NCI-H1048 (cell line): Measurements from ENCODE around the gene PPP1R2B.

Source experiments
- DNase-seq: peaks from one replicate; lab custom pipeline; 2025; lab: John Stamatoyannopoulos, UW

PPP1R2B gene

DNA sequence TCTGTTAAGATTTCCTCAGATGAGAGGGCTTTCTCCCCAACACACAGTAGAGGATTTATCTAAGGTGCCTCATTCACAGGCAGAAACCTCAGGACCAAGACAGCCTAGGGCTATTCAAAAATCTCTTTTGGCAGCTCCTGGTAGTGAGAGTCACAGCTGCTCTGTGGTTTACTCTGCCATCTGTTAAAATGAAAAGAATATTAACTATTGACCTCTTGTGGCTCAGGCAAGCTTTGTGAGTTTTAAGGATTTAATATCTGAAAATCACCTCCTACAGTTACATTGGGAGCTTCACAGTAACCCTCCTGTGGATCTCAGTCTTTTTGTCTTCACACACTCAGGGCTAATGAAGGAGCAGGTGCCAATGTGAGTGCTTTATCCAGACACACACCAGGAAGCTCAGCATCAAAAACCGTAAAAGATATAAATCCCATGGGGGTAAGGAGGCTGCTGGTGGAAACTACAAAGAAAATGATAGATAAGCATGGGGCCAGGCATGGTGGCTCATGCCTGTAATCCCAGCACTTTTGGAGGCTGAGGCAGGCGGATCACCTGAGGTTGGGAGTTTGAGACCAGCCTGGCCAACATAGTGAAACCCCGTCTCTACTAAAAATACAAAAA lies 29.7 kb downstream of the PPP1R2B start:
- DNase-seq = no peak

GRCh38 chr5:156883316-156883875 lies 33.3 kb downstream of the PPP1R2B start:
- DNase-seq = no peak

DNA sequence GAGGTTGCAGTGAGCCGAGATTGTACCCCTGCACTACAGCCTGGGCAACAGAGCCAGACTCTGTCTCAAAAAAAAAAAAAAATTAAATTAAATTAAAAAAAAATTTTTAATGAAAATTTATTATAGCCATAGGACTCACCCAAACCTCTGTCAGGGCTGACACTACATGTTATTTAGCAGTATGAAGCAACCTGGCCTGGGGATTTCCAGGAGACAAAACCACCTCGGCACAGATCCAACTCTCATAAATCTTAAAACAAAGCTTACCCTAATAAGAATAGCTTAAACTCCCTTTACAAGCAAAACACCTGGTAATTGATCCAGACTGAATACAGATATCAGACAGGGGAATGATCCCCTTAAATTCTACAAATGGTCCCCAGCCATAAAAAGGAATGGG lies 38.4 kb downstream of the PPP1R2B start:
- no peak for DNase-seq

DNA sequence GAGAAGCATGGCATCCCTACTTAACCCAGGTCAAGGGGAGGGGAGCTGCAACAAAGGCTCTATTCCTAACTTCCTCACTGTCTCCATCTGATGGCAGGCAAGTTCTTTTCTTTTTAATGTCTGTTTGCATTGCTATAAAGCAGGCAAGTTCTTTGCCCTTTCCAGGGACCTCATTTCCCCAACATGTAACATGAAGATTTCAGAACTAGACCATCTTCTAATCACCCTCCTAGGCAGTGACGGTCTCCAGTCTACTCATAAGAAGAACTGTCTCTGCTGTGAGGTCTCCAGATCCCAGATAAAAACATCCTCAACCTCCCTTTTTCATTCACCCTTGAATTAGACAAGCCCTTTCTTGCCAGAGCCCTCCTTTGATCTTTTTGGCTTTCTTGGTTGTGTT lies 42.1 kb downstream of the PPP1R2B start:
- DNase-seq = no peak

DNA sequence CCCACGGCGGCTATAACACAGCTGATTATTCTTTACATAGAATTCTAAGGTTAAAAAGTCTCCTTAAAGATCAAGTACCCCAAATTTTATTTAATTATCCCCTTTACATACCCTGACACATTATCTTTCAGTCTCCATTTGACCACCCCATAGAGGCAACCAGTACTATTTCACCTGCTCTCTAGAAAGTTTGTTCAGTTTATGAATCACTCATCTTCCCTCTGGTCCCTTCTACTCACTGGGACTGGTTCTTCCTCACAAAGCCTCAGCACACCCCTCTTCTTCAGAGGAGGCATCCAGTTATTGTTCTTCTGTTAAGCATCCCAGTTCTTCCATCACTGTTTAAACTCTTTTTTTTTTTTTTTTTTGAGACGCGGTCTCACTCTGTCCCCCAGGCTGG lies 42.8 kb downstream of the PPP1R2B start:
- no peak for DNase-seq

DNA sequence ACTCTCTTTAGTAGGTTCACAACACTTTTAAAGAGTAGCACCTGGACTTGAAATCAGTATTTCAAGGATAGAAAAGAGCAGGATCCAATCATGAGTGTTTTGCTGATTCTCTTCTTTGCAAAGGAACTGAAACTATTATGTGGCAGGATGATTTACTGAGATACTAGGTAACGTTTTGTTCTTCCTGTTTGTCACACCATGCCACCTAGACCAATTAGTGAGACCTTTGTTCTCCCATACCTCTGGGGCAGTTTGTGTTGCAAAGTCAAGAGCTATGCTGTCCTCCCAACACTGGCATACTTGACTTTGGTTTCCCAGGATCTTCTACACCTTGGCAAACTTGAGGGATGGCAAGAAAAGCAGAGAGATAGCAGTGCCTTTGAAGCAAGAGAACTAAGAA lies 43.4 kb downstream of the PPP1R2B start:
- no peak for DNase-seq

DNA sequence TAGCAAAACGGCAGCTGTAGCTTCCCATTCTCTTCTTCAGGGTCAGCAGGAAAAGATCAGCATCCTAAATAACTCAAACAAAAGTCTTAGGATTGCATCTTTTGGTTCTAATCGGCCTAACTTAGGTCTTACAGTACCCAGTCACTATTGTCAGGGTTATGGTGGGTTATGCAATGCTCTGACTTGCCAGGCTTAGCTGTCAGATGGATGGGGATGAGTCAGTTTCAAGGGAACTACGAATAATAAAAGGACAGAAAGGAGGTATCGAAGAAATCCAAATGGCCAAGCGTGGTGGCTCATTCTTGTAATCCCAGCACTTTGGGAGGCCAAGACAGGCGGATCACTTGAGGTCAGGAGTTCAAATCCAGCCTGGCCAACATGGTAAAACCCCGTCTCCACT lies 46.5 kb downstream of the PPP1R2B start:
- DNase-seq = no peak
